NCI-H1694 treated with DMSO at 0.1 percent for 48 hours (cell line): ENCODE data around the gene SLC25A21.

Source experiments
- DNase-seq: peaks from one replicate; lab custom pipeline; 2025; lab: John Stamatoyannopoulos, UW

Gene SLC25A21

GRCh38 chr14:36661506-36662257, 510.7 kb downstream of the SLC25A21 start, which contains the start of gene PAX9:
TSS of gene PAX9 (plus strand) at chr14:36661860. CDS start at chr14:36662090, 230 bp downstream.
- DNase-seq: peak; percentile 86

GRCh38 chr14:36660736-36661505, 511.5 kb downstream of the SLC25A21 start:
- no peak for DNase-seq

GRCh38 chr14:36659822-36660735, 512.3 kb downstream of the SLC25A21 start:
- DNase-seq: no peak

GRCh38 chr14:36659010-36659821, 513.2 kb downstream of the SLC25A21 start:
- DNase-seq: no peak

- no peak for DNase-seq
Observed at GRCh38 chr14:36658123-36659009, 514.0 kb downstream of the SLC25A21 start.

GRCh38 chr14:36657399-36658122, 514.8 kb downstream of the SLC25A21 start:
- no peak for DNase-seq

GRCh38 chr14:36656687-36657398, 515.6 kb downstream of the SLC25A21 start:
- DNase-seq: no peak

- no peak for DNase-seq
Observed at GRCh38 chr14:36655963-36656686, 516.3 kb downstream of the SLC25A21 start.

GRCh38 chr14:36655571-36655962, 516.8 kb downstream of the SLC25A21 start:
- no peak for DNase-seq

GRCh38 chr14:36654794-36655381, 517.5 kb downstream of the SLC25A21 start:
- DNase-seq: no peak

GRCh38 chr14:36653962-36654793, 518.2 kb downstream of the SLC25A21 start:
- DNase-seq: no peak

GRCh38 chr14:36653413-36653812, 519.0 kb downstream of the SLC25A21 start:
- no peak for DNase-seq

- DNase-seq: no peak
Observed at GRCh38 chr14:36652542-36653201, 519.7 kb downstream of the SLC25A21 start.

GRCh38 chr14:36649872-36650650, 522.3 kb downstream of the SLC25A21 start:
- no peak for DNase-seq
